SK-N-SH (cell line): ENCODE results near the gene ZNF837. TPM values are rescaled to one million over a fixed set of nuclear protein-coding genes. Genes with fewer than 3 reads are reported as not detected.
A peak's percentile ranks its signal among the peaks of the same experiment; 100 is the strongest.

Experiments used
- CTCF ChIA-PET: fragments of 300-600, 350-600 bp; formaldehyde crosslinking; extraction: SDS; loops from one replicate; lab custom pipeline; 2021; lab: Yijun Ruan, JAX
- POLR2A ChIA-PET: fragments of 350-600 bp; sonication (Branson Sonifier 250); formaldehyde crosslinking; extraction: SDS; loops from one replicate; lab custom pipeline; 2020; ENCODE audit warnings: antibody characterized with exemption, inconsistent platforms; lab: Yijun Ruan, JAX
- DNase-seq: peaks from one replicate; pipeline ENCODE4 v3.0.0; 2012
- H2AFZ ChIP-seq: fragments of 200-600 bp; sonication (generic); 2 replicates; pipeline ENCODE4 v1.8.1; 2016; ENCODE audit warnings: antibody characterized with exemption, mild to moderate bottlenecking, low read depth
- H3F3A ChIP-seq: fragments of 200-600 bp; sonication (generic); replicated peaks from 2 replicates; pipeline ENCODE3; 2016; ENCODE audit warnings: antibody characterized with exemption, mild to moderate bottlenecking; ENCODE audit not compliant: insufficient read depth
- H3K27ac ChIP-seq, 2 experiments: fragments of 200-500 bp in 1 of 2; fragments of 200-600 bp in 1 of 2; sonication (Bioruptor generic) in 1 of 2; sonication (generic), shearing (Covaris generic) in 1 of 2; 2 replicates each; pipeline versions ENCODE4 v1.5.1 to v1.6.1; 2014 to 2016; ENCODE audit warnings: low read depth in 2 of 2, inconsistent platforms in 1 of 2, low read length in 1 of 2, mild to moderate bottlenecking in 1 of 2, mixed read lengths in 1 of 2
- H3K27me3 ChIP-seq: fragments of 200-600 bp; sonication (generic), shearing (Covaris generic); 2 replicates; pipeline ENCODE4 v1.6.1; 2016; ENCODE audit warnings: mixed run types; ENCODE audit not compliant: insufficient read depth
- H3K36me3 ChIP-seq, 2 experiments: fragments of 200-500 bp in 1 of 2; fragments of 200-600 bp in 1 of 2; sonication (Bioruptor generic) in 1 of 2; sonication (generic) in 1 of 2; replicated peaks in 1 of 2; 2 replicates each; pipeline versions ENCODE3 to v1.5.1; 2014 to 2016; ENCODE audit warnings: low read length in 1 of 2, mild to moderate bottlenecking in 1 of 2; ENCODE audit not compliant: insufficient read depth in 2 of 2, control insufficient read depth in 1 of 2
- H3K4me1 ChIP-seq, 2 experiments: fragments of 200-500 bp in 1 of 2; fragments of 200-600 bp in 1 of 2; sonication (Bioruptor generic) in 1 of 2; sonication (generic), shearing (Covaris generic) in 1 of 2; 2 replicates each; pipeline versions ENCODE4 v1.5.1 to v1.6.1; 2014 to 2016; ENCODE audit warnings: low read depth in 1 of 2, low read length in 1 of 2, mixed run types in 1 of 2; ENCODE audit not compliant: insufficient read depth in 2 of 2, control insufficient read depth in 1 of 2
- H3K4me2 ChIP-seq: fragments of 200-600 bp; sonication (generic), shearing (Covaris generic); 2 replicates; pipeline ENCODE4 v1.6.1; 2017; ENCODE audit warnings: mixed run types
- H3K4me3 ChIP-seq, 2 experiments: fragments of 200-500 bp in 1 of 2; fragments of 200-600 bp in 1 of 2; sonication (Bioruptor generic) in 1 of 2; sonication (generic), shearing (Covaris generic) in 1 of 2; 2 replicates each; pipeline versions ENCODE4 v1.5.1 to v1.8.1; 2014 to 2016; ENCODE audit warnings: low read depth in 2 of 2, inconsistent platforms in 1 of 2, low read length in 1 of 2, mild to moderate bottlenecking in 1 of 2, mixed read lengths in 1 of 2, moderate library complexity in 1 of 2
- H3K79me2 ChIP-seq: fragments of 200-600 bp; sonication (generic); 2 replicates; pipeline ENCODE4 v1.8.1; 2017; ENCODE audit warnings: mild to moderate bottlenecking; ENCODE audit not compliant: insufficient read depth
- H3K9ac ChIP-seq: fragments of 200-600 bp; sonication (generic); 2 replicates; pipeline ENCODE4 v1.6.1; 2017; ENCODE audit warnings: mixed run types
- H3K9me2 ChIP-seq: fragments of 200-600 bp; sonication (generic); 2 replicates; pipeline ENCODE4 v1.6.1; 2017; ENCODE audit warnings: mixed run types
- H3K9me3 ChIP-seq: fragments of 200-600 bp; sonication (generic); 2 replicates; pipeline ENCODE4 v1.6.1; 2017; ENCODE audit warnings: mixed run types, mild to moderate bottlenecking, moderate library complexity
- H4K20me1 ChIP-seq: fragments of 200-600 bp; sonication (generic); 2 replicates; pipeline ENCODE4 v1.6.1; 2017; ENCODE audit warnings: mild to moderate bottlenecking, mixed run types; ENCODE audit not compliant: insufficient read depth
- CHD2 ChIP-seq: fragments of 150-350 bp; IDR thresholded peaks from 2 replicates; pipeline ENCODE4 v1.6.1; 2018; ENCODE audit warnings: low read length; ENCODE audit not compliant: partially characterized antibody
- ELF1 ChIP-seq: IDR thresholded peaks from 2 replicates; pipeline ENCODE4 v1.4.0; 2012
- EP300 ChIP-seq, 2 experiments: IDR thresholded peaks; 2 replicates each; pipeline versions ENCODE4 v1.4.0 to v1.6.1; 2012; ENCODE audit warnings: borderline replicate concordance in 1 of 2, low read depth in 1 of 2, low read length in 1 of 2
- EZH2phosphoT487 ChIP-seq: fragments of 200-600 bp; sonication (generic); IDR thresholded peaks from 2 replicates; pipeline ENCODE4 v1.6.1; 2017; ENCODE audit warnings: low read depth, mixed run types, mild to moderate bottlenecking, antibody characterized with exemption, moderate library complexity, borderline replicate concordance
- GATA2 ChIP-seq: sonication (generic); formaldehyde crosslinking; IDR thresholded peaks from 2 replicates; pipeline ENCODE4 v1.5.0; 2020; ENCODE audit warnings: mild to moderate bottlenecking, missing genetic modification reagents
- MEF2A ChIP-seq: IDR thresholded peaks from 2 replicates; pipeline ENCODE4 v1.4.0; 2012; ENCODE audit warnings: low read depth, borderline replicate concordance
- MXI1 ChIP-seq: IDR thresholded peaks from 2 replicates; pipeline ENCODE4 v1.6.1; 2012; ENCODE audit warnings: mild to moderate bottlenecking, low read depth, low read length, improper control_type of control experiment
- NFIC ChIP-seq: IDR thresholded peaks from 2 replicates; pipeline ENCODE4 v1.4.0; 2012; ENCODE audit warnings: borderline replicate concordance
- NRF1 ChIP-seq: IDR thresholded peaks from 2 replicates; pipeline ENCODE4 v1.6.1; 2012; ENCODE audit warnings: low read depth, mild to moderate bottlenecking, low read length
- POLR2AphosphoS5 ChIP-seq: IDR thresholded peaks from 2 replicates; pipeline ENCODE4 v1.6.1; 2012; ENCODE audit warnings: low read depth, low read length
- RAD21 ChIP-seq: IDR thresholded peaks from 2 replicates; pipeline ENCODE4 v1.6.1; 2012; ENCODE audit warnings: mild to moderate bottlenecking, low read length
- SIN3A ChIP-seq: IDR thresholded peaks from 2 replicates; pipeline ENCODE4 v1.6.1; 2012; ENCODE audit warnings: low read depth, mild to moderate bottlenecking, low read length, moderate library complexity, borderline replicate concordance
- TAF1 ChIP-seq: IDR thresholded peaks from 2 replicates; pipeline ENCODE4 v1.6.1; 2012; ENCODE audit warnings: low read depth, mild to moderate bottlenecking, low read length, moderate library complexity, borderline replicate concordance
- TCF12 ChIP-seq: IDR thresholded peaks from 2 replicates; pipeline ENCODE4 v1.4.0; 2012
- TEAD4 ChIP-seq: IDR thresholded peaks from 2 replicates; pipeline ENCODE4 v1.4.0; 2012; ENCODE audit warnings: mild to moderate bottlenecking, borderline replicate concordance; ENCODE audit not compliant: insufficient read depth
- YY1 ChIP-seq: IDR thresholded peaks from 2 replicates; pipeline ENCODE4 v1.4.0; 2012; ENCODE audit warnings: low read depth, mild to moderate bottlenecking
- WGBS: methylation state at CpG from one replicate; pipeline ENCODE4 v1.1.6; 2017; ENCODE audit warnings: low lambda C conversion rate; 5-methylcytosine and 5-hydroxymethylcytosine counted together
- polyA plus RNA-seq, 3 experiments: library from polyadenylated mRNA; depleted of rRNA; stranded (reverse); fragments of >200 nt; gene quantifications; 2 replicates each; pipeline ENCODE4 v1.2.3, GENCODE V29; 2012
- TF ChIP-seq, protein P1 (sequence below): fragments of 150-350 bp; IDR thresholded peaks from 2 replicates; pipeline ENCODE4 v1.6.1; 2017; ENCODE audit warnings: antibody characterized with exemption, low read length, low read depth, borderline replicate concordance
- TF ChIP-seq, protein P2 (sequence below): IDR thresholded peaks from 2 replicates; pipeline ENCODE4 v1.4.0; 2012; ENCODE audit warnings: low read depth
- TF ChIP-seq, protein P3 (sequence below): fragments of 150-350 bp; IDR thresholded peaks from 2 replicates; pipeline ENCODE4 v1.6.1; 2016; ENCODE audit warnings: mild to moderate bottlenecking, low read depth, low read length
- TF ChIP-seq, protein P4 (sequence below): IDR thresholded peaks from 2 replicates; pipeline ENCODE4 v1.4.0; 2012; ENCODE audit warnings: low read depth, borderline replicate concordance
- TF ChIP-seq, protein P5 (sequence below): IDR thresholded peaks from 2 replicates; pipeline ENCODE4 v1.4.0; 2012; ENCODE audit warnings: low read depth, borderline replicate concordance
- TF ChIP-seq, protein P6 (sequence below): IDR thresholded peaks from 2 replicates; pipeline ENCODE4; 2012
- TF ChIP-seq, protein P7 (sequence below): fragments of 200-600 bp; sonication (generic); IDR thresholded peaks from 2 replicates; pipeline ENCODE4 v1.6.1; 2017; ENCODE audit warnings: antibody characterized with exemption, mild to moderate bottlenecking, moderate library complexity

Gene ZNF837
- polyA plus RNA-seq, 1 of the 3 experiments (the other 2 are of a cell fraction): 1.6 TPM

DNA sequence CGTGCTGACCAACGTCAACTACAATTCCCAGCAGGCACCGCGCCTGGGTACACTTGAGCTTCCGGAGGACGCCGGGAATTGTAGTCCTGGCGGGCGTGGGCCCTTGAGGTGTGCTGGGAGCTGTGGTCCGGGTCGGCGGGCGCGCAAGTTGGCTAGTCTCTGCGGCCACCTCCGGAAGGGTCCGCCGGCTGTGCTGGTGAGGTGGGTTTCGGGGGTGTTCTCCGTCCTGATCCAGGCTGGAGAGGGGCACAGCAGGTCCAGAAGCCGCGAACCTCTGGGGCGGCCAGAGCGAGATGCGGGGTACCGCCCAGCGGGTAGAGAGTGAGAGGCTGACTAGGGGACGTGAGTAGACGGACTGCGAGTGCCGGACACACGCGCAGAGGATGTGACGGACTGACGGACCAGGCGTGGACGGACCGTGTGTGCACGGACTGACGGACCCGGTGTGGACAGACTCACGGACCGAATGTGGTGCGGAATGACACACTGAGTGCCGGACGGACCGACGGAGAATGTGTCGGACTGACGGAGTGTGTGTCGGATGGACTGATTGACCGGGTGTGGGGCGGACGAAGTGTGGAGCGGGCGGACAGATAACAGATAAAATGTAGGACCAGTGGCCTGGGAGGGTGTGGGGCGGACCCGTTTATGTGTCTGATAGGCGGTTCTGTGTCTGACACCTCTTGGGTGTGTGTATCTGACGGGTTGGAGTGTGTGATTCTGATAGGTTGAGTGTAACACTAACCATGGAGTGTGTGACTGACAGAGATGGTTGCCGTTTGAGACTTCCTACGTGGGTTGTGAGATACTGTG, 53.7 kb downstream of the ZNF837 start, which contains the start of gene ZSCAN22:
Gene ZSCAN22, plus strand, starts transcription at position 81 of the 813 bp plus-strand sequence. CDS start 7,809 bp downstream, outside the sequence.
- H3K9ac ChIP-seq: peak within 1 kb of the TSS; percentile 91
- TF ChIP-seq YY1 (peak; percentile 39; the same call in 1 of the 2 replicates), MEF2A (no peak), EZH2phosphoT487 (no peak), TAF1 (0 out of 2 replicates have a peak, but pooled peaks have one; percentile 66), MXI1 (peak; percentile 89), CHD2 (peak; percentile 83), RAD21 (no peak), GATA2 (no peak), SIN3A (peak; percentile 95; the same call in 1 of the 2 replicates), POLR2AphosphoS5 (peak; percentile 50), TCF12 (no peak), TEAD4 (no peak), NRF1 (no peak), ELF1 (peak; percentile 68), NFIC (no peak), EP300 (IDR thresholded peaks at IDR 0.05; ENCODE audit: borderline replicate concordance in 1 of 2, low read depth in 1 of 2, low read length in 1 of 2) (no peak; a peak in 1 of 4 replicates)
- TF ChIP-seq, protein P1, sequence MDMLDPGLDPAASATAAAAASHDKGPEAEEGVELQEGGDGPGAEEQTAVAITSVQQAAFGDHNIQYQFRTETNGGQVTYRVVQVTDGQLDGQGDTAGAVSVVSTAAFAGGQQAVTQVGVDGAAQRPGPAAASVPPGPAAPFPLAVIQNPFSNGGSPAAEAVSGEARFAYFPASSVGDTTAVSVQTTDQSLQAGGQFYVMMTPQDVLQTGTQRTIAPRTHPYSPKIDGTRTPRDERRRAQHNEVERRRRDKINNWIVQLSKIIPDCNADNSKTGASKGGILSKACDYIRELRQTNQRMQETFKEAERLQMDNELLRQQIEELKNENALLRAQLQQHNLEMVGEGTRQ: no peak
- TF ChIP-seq, protein P2, sequence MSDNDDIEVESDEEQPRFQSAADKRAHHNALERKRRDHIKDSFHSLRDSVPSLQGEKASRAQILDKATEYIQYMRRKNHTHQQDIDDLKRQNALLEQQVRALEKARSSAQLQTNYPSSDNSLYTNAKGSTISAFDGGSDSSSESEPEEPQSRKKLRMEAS: peak; percentile 89
- TF ChIP-seq, protein P3, sequence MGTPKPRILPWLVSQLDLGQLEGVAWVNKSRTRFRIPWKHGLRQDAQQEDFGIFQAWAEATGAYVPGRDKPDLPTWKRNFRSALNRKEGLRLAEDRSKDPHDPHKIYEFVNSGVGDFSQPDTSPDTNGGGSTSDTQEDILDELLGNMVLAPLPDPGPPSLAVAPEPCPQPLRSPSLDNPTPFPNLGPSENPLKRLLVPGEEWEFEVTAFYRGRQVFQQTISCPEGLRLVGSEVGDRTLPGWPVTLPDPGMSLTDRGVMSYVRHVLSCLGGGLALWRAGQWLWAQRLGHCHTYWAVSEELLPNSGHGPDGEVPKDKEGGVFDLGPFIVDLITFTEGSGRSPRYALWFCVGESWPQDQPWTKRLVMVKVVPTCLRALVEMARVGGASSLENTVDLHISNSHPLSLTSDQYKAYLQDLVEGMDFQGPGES: no peak
- TF ChIP-seq, protein P4, sequence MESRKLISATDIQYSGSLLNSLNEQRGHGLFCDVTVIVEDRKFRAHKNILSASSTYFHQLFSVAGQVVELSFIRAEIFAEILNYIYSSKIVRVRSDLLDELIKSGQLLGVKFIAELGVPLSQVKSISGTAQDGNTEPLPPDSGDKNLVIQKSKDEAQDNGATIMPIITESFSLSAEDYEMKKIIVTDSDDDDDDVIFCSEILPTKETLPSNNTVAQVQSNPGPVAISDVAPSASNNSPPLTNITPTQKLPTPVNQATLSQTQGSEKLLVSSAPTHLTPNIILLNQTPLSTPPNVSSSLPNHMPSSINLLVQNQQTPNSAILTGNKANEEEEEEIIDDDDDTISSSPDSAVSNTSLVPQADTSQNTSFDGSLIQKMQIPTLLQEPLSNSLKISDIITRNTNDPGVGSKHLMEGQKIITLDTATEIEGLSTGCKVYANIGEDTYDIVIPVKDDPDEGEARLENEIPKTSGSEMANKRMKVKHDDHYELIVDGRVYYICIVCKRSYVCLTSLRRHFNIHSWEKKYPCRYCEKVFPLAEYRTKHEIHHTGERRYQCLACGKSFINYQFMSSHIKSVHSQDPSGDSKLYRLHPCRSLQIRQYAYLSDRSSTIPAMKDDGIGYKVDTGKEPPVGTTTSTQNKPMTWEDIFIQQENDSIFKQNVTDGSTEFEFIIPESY: peak; percentile 18; the same call in 1 of the 2 replicates
- TF ChIP-seq, protein P5, sequence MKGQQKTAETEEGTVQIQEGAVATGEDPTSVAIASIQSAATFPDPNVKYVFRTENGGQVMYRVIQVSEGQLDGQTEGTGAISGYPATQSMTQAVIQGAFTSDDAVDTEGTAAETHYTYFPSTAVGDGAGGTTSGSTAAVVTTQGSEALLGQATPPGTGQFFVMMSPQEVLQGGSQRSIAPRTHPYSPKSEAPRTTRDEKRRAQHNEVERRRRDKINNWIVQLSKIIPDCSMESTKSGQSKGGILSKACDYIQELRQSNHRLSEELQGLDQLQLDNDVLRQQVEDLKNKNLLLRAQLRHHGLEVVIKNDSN: no peak; the same call in 1 of the 2 replicates
- TF ChIP-seq, protein P6, sequence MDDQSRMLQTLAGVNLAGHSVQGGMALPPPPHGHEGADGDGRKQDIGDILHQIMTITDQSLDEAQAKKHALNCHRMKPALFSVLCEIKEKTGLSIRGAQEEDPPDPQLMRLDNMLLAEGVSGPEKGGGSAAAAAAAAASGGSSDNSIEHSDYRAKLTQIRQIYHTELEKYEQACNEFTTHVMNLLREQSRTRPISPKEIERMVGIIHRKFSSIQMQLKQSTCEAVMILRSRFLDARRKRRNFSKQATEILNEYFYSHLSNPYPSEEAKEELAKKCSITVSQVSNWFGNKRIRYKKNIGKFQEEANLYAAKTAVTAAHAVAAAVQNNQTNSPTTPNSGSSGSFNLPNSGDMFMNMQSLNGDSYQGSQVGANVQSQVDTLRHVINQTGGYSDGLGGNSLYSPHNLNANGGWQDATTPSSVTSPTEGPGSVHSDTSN: peak; percentile 16; the same call in 1 of the 2 replicates
- TF ChIP-seq, protein P7, sequence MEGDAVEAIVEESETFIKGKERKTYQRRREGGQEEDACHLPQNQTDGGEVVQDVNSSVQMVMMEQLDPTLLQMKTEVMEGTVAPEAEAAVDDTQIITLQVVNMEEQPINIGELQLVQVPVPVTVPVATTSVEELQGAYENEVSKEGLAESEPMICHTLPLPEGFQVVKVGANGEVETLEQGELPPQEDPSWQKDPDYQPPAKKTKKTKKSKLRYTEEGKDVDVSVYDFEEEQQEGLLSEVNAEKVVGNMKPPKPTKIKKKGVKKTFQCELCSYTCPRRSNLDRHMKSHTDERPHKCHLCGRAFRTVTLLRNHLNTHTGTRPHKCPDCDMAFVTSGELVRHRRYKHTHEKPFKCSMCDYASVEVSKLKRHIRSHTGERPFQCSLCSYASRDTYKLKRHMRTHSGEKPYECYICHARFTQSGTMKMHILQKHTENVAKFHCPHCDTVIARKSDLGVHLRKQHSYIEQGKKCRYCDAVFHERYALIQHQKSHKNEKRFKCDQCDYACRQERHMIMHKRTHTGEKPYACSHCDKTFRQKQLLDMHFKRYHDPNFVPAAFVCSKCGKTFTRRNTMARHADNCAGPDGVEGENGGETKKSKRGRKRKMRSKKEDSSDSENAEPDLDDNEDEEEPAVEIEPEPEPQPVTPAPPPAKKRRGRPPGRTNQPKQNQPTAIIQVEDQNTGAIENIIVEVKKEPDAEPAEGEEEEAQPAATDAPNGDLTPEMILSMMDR: no peak

More for the DNA sequence above, 53.7 kb downstream of the ZNF837 start, which contains the start of gene ZSCAN22:
- WGBS: 1% methylated on average over 39 of the region's 62 CpGs
- peaks cover 54% of the 10 kb centered on the region for H3K79me2 ChIP-seq
- CTCF ChIA-PET: interaction anchor here (1.0 to 3.7 kb wide), 4 partner anchors 19 to 193 kb away, joined by 3 to 17 read pairs (median 3); partner anchors contain the start of gene ZBTB45
- H4K20me1 ChIP-seq: no peaks in the 10 kb centered on the region
- peak within 1 kb of the TSS; percentile 70 to 89 for H3K4me3 ChIP-seq
- H3K9me2 ChIP-seq: no peaks in the 10 kb centered on the region
- H2AFZ ChIP-seq: peak within 1 kb of the TSS; percentile 87
- H3K4me1 ChIP-seq: peaks cover 0 to 19% of the 10 kb centered on the region in 2 experiments; a peak in 1 of 4 replicates
- peak within 1 kb of the TSS; percentile 92 for H3K4me2 ChIP-seq
- peak within 1 kb of the TSS; percentile 83 to 90 for H3K27ac ChIP-seq
- H3K27me3 ChIP-seq: no peaks in the 10 kb centered on the region
- no peaks in the 10 kb centered on the region for H3K9me3 ChIP-seq
- H3F3A ChIP-seq: no peaks in the 10 kb centered on the region
- peak; percentile 94 for DNase-seq
- peaks cover 0 to 2% of the 10 kb centered on the region in 2 experiments for H3K36me3 ChIP-seq
- POLR2A ChIA-PET: interaction anchor here (0.6 to 1.6 kb wide), 7 partner anchors 13 to 192 kb away, joined by 3 to 13 read pairs (median 8); partner anchors contain the start of genes ERVK3-1, ZBTB45, ZNF497 and ZNF8
